Hematopoietic multipotent progenitor cell treated with erythropoietin and hydrocortisone succinate and interleukin-3 and kit ligand, for 17 days (in vitro differentiated cells): ENCODE measurements around the gene ACOXL.

Experiments used
- DNase-seq: peaks from one replicate; pipeline ENCODE4 v3.0.0-alpha.2; 2015; ENCODE audit warnings: low spot score

ACOXL gene

DNA sequence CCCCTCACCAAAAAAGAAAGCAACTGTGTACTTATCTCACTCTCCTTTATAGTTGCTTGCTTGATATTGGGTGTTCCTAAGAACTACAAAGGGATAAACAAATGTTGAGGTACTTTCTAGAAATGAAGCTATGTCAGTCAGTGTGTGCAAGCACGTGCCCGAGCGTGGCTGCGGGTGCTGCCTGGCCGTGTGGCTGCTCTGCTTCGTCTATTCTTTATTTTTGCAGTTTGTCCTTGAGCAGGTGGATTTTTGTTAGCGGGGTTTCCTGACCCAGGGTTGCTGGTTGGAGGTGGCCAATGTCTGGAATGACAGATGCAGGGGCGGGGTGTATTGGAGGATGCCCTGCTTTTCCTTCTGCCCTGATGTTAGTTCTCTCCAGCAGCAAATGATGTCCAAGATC is 62.6 kb downstream of the ACOXL start:
- no peak for DNase-seq

GRCh38 chr2:110796716-110797301 is 64.4 kb downstream of the ACOXL start:
- DNase-seq, result no peak

- no peak for DNase-seq
Measured at GRCh38 chr2:110799376-110799775, 67.0 kb downstream of the ACOXL start.

GRCh38 chr2:110800611-110801402 is 68.4 kb downstream of the ACOXL start:
- DNase-seq, result no peak

GRCh38 chr2:110802208-110802932 is 70.0 kb downstream of the ACOXL start:
- DNase-seq, result no peak

DNA sequence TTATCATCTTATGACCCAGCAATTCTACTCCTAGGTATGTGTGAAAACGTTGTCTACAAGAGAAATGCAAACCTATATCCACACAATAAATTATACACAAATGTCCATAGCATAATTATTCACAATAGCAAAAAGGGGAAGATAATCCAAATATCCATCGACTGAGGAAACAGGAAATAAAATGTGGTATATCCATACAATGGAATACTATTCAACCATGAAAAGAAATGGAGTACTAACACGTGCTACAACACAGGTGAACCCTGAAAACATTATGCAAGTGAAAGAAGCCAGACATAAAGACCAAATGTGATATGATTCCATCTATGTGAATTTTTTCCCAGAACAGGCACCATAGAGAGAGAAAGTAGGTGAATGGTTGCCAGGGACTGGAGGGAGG is 72.1 kb downstream of the ACOXL start:
- DNase-seq, result no peak

DNA sequence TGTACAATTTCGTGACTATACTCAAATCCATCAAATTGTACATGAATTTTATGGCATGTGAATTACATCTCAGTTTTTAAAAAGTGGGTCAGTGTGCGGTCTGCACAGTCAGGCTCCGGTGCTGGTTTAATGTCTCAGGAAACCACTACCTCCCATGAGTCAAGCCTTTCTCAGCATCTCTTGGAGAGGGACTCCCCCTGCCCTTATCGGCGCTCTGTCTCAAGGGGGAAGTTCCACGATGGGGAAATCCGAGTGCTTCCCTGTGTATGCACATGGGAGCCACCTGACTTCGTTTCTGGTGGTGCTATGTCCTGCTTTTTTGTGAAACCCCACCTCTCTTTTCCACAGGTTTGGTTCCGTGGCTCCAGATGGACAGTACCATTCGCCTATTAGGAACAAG is 72.5 kb downstream of the ACOXL start:
- no peak for DNase-seq

DNA sequence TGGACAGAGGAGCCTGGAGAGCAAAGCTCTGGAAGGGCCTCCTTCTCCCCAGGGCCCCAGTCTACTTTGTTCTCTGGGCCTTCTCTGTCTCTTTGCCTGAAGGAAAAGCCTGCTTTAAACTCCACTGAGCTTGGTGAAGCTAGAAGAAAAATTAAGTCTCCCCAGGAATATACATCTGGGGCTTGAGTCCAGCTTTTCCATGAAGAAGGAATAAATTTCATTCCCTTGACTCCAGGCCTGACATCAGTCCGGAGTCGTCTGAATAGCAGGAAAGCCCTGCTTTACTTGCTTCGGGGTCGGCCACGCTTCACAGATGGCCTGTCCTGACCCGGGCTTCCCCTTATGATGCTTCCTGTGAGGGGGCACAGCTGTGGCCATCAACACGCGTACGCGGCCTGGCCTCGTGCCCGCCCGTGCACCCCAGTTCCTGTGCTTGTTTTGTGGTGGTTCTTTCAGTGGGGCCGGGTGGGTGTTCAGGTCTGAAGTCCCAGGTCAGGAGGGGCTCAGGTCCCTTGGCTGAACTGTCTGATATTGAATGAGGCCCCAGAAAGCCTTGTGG is 73.6 kb downstream of the ACOXL start:
- no peak for DNase-seq

GRCh38 chr2:110807522-110807921 is 75.1 kb downstream of the ACOXL start:
- DNase-seq, result no peak

DNA sequence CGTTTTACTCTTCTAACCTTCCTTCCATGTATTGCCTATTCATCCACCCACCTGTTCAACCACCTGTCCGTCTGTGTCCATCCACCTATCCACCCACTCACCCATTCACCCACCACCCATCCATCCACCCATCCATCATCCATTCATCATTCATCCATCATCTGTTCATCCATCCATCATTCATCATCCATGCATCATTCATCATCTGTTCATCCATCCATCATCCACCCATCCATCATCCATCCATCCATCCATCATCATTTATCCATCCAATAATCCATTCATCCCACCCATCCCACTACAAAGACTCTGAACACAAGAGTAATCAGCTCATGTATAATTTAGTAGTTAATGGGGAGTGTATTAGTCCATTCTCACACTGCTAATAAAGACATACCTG is 78.0 kb downstream of the ACOXL start:
- DNase-seq, result no peak

DNA sequence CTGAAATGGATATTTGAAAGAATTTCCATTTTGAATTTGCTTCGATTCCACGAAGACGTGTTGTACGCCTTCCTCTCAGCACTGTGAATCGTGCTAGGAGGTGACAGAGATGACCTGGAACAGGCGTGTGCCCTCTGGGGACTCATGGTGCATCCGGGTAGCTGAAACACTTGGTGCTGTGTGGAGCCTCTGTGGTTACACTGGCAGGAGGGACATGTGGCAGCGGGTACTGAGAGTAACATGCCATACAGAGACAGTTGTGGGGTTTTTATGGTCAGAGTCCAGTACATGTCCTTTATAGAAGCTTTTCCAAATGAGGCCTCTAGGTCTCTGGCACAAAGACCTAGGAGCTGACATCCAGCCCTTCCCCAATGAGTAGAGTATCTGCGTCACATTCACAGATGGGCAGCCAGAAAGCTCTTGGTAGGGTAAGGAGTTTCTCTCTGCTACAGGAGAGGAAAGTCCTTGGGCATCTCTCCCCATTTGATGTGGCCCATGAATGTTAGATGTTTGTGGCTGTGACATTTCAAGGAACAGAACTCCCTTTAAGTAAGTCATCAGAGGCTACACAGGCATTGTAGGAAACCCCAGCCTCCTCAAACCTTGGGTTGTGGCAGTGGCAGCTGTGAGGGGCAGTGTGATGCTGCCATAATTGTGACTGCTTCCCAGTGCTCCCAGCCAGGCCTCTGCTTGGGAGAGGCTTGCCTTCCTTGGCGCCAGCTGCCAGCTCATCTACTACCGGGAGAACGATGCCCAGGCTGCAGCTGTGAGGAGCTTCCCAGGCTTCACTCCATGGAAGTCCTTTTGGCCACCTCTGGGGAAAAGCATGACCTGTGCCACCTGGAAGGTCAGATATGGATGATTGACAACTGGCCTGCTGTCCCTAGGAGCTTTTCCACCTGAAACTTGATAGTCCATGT is 80.6 kb downstream of the ACOXL start:
- DNase-seq, result no peak

DNA sequence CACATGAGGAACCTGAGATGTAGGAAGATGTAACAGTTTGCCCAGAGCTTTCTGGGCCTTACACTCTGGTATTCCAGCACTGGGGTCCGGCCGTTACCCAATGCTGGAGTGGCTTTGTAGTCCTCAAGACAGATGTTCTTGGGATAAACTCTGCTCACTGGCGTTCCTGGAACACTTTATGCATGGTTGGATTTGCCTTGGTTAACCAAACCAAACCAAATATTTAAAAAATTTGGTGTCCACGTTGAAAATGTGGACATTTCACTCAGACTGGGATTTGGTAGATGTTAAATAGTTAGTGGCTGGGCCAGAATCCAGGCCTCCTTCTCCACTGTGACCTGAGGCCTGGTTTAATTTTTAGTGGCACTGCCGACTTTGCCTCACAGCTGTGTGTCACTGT is 81.5 kb downstream of the ACOXL start:
- DNase-seq, result no peak

DNA sequence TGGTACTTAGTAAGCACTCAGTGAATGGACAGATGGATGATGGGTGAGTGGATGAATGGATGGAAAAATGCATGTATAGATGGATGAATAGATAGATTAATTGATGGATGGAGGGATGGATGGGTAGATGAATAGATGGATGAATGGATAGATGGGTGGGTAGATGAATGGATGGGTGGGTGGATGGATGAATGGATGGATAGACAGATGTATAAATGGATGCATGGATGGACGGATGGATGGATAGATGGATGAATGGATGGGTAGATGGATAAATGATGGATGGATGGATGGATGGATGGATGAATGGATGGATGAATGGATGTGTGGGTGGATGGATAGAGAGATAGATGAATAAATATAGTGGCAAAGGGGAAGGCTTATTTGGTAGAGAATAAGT is 83.6 kb downstream of the ACOXL start:
- no peak for DNase-seq

DNA sequence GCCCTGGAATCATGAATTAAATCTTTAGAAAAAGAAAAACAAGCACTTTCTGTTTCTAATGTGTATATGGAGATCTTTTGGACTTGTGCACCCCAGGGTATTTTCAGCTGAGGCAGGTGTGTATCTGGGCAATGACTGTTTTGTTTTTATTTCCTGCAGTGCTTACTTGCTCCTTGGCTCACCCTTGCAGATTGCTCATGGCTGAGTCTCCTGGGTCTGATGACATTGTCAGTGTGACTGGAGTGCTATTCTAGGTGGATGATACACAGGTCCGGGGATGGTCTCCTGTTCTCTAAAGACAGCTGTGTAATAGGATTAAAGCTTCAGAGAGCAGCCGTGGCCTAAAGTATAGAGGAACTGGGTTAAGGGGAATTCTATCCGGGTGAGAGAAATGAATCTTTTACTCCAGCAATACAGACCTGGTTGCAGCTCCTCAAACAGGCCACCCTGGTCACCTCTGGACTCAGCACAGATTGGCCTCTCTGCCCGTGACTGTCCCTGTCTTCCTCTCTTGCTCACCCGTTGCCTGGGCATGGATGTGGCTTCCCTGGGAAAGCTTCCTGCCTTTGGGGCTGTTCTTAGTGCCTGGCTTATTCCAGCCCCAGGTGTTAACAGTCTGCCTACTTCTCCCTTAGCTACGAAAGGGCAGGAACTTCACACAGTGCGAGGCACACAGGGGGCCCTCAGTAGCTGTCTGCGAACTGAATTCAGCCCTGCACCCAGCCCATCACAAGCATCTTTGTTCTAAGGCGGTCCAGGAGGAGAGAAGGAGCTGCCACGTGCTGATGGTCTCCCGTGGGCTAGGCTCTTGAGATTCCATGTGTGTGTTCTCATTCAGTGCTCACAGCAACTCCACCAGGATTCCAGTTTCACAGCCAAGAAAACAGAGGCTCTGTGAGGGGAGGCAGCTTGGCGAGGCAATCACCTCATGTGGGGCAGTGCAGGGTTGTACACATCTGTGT is 84.3 kb downstream of the ACOXL start:
- no peak for DNase-seq

GRCh38 chr2:110818767-110819481 is 86.6 kb downstream of the ACOXL start:
- DNase-seq, result no peak

DNA sequence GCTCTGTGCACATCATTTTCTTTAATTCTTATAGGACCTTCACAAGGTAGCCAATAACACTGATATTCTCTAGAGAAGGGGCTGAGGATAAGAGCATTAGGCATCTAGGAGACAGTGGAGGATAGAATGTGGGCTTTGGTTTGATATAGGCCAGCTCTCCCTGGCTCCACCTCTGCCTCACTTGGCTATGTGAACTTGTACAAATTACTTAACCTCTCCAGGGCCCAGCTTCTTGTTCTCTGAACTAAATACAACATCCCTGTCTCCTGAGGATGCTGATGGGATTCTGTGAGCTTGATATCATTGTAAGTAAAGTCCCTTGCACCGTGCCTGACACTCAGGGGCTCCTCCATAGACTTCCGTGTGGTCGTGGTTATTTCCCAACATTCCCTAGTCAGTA is 87.3 kb downstream of the ACOXL start:
- no peak for DNase-seq

GRCh38 chr2:110820128-110820527 is 87.8 kb downstream of the ACOXL start:
- no peak for DNase-seq

DNA sequence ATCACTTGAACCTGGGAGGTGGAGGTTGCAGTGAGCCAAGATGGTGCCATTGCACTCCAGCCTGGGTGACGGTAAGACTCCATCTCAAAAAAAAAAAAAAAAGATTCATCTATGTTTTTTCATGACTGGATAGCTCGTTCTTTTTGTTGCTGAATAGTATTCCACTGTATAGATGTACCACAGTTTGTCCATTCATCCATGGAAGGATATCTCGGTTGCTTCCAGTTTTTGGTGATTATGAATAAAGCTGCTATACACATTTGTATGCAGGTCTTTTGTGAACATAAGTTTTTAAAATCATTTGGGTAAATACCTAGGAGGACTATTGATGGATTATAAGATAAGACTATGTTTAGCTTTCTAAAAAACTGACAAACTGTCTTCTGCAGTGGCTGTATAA is 90.8 kb downstream of the ACOXL start:
- no peak for DNase-seq

- no peak for DNase-seq
Measured at GRCh38 chr2:110827511-110827910, 95.1 kb downstream of the ACOXL start.

- no peak for DNase-seq
Measured at GRCh38 chr2:110828330-110828729, 96.0 kb downstream of the ACOXL start.
